ENCODE measurements around the gene ADAMTS14.
A peak's percentile ranks its signal among the peaks of the same experiment; 100 is the strongest.

Gene ADAMTS14

GRCh38 chr10:70747192-70747965, 75.1 kb downstream of the ADAMTS14 start:
- DNase-seq (ENCODE audit: extremely low read depth in 1 of 2, low read depth in 1 of 2) = no peak

GRCh38 chr10:70748305-70748704, 76.0 kb downstream of the ADAMTS14 start:
- no peak for DNase-seq (ENCODE audit: extremely low read depth in 1 of 2, low read depth in 1 of 2)

GRCh38 chr10:70748801-70749573, 76.7 kb downstream of the ADAMTS14 start:
- DNase-seq (ENCODE audit: extremely low read depth in 1 of 2, low read depth in 1 of 2) = no peak

GRCh38 chr10:70749756-70750155, 77.5 kb downstream of the ADAMTS14 start:
- DNase-seq (ENCODE audit: extremely low read depth in 1 of 2, low read depth in 1 of 2) = no peak

GRCh38 chr10:70750156-70750703, 77.9 kb downstream of the ADAMTS14 start:
- no peak for DNase-seq (ENCODE audit: extremely low read depth in 1 of 2, low read depth in 1 of 2)

GRCh38 chr10:70751356-70751755, 79.0 kb downstream of the ADAMTS14 start:
- DNase-seq (ENCODE audit: extremely low read depth in 1 of 2, low read depth in 1 of 2) = no peak

GRCh38 chr10:70751991-70752390, 79.7 kb downstream of the ADAMTS14 start:
- DNase-seq (ENCODE audit: extremely low read depth in 1 of 2, low read depth in 1 of 2) = no peak

- no peak for DNase-seq (ENCODE audit: extremely low read depth in 1 of 2, low read depth in 1 of 2)
Measured at GRCh38 chr10:70752571-70752970, 80.3 kb downstream of the ADAMTS14 start.

- no peak for DNase-seq (ENCODE audit: extremely low read depth in 1 of 2, low read depth in 1 of 2)
Measured at GRCh38 chr10:70753026-70753663, 80.8 kb downstream of the ADAMTS14 start.

GRCh38 chr10:70753841-70754621, 81.7 kb downstream of the ADAMTS14 start:
- DNase-seq (ENCODE audit: extremely low read depth in 1 of 2, low read depth in 1 of 2) = no peak

- DNase-seq (ENCODE audit: extremely low read depth in 1 of 2, low read depth in 1 of 2) = no peak
Measured at GRCh38 chr10:70756700-70757360, 84.5 kb downstream of the ADAMTS14 start.

- no peak for DNase-seq (ENCODE audit: extremely low read depth in 1 of 2, low read depth in 1 of 2)
Measured at GRCh38 chr10:70757856-70758255, 85.5 kb downstream of the ADAMTS14 start.

- DNase-seq (ENCODE audit: extremely low read depth in 1 of 2, low read depth in 1 of 2) = peak; percentile 9 to 37
Measured at GRCh38 chr10:70758757-70759514, 86.6 kb downstream of the ADAMTS14 start.

GRCh38 chr10:70759781-70760180, 87.5 kb downstream of the ADAMTS14 start:
- DNase-seq (ENCODE audit: extremely low read depth in 1 of 2, low read depth in 1 of 2) = peak in 1 of 2 donors; percentile 6

- DNase-seq (ENCODE audit: extremely low read depth in 1 of 2, low read depth in 1 of 2) = no peak
Measured at GRCh38 chr10:70760271-70760787, 88.0 kb downstream of the ADAMTS14 start.

- no peak for DNase-seq (ENCODE audit: extremely low read depth in 1 of 2, low read depth in 1 of 2)
Measured at GRCh38 chr10:70761031-70761601, 88.8 kb downstream of the ADAMTS14 start.

- DNase-seq (ENCODE audit: extremely low read depth in 1 of 2, low read depth in 1 of 2) = no peak
Measured at GRCh38 chr10:70761727-70762350, 89.5 kb downstream of the ADAMTS14 start.

GRCh38 chr10:70762441-70763175, 90.3 kb downstream of the ADAMTS14 start:
- no peak for DNase-seq (ENCODE audit: extremely low read depth in 1 of 2, low read depth in 1 of 2)

All from stimulated activated CD8-positive, alpha-beta memory T cell treated with anti-CD3 and anti-CD28 coated beads, Interleukin-7, amount 100 ng/mL, for 48 hours (primary cell).